Gastrocnemius medialis (tissue), 4 donors: Measurements from ENCODE around the gene RNU6-9. TPM values are rescaled to one million over a fixed set of nuclear protein-coding genes. Genes with fewer than 3 reads are reported as not detected.

Source experiments
- ATAC-seq, 2 donors: fragments of 150-250 bp; one replicate each; pipeline ENCODE4 v1.9.1; 2016
- DNase-seq, 2 donors: peaks; one replicate each; pipeline ENCODE4 v3.0.0-alpha.2; 2019
- H3K27ac ChIP-seq, 4 donors: fragments of 200-600 bp; sonication (generic); 1 replicate in 1 of 4; 2 replicates in 3 of 4; pipeline ENCODE4 v1.5.1; 2016 to 2018; ENCODE audit warnings: mild to moderate bottlenecking in 2 of 4, moderate library complexity in 1 of 4
- H3K27me3 ChIP-seq, 3 donors: fragments of 200-600 bp; sonication (generic) in 2 of 3; 1 replicate in 1 of 3; 2 replicates in 2 of 3; pipeline versions ENCODE4 v1.5.1 to v1.6.0; 2016 to 2019; ENCODE audit warnings: mild to moderate bottlenecking in 1 of 3, moderate library complexity in 1 of 3
- H3K36me3 ChIP-seq, 2 donors: fragments of 200-600 bp; sonication (generic) in 1 of 2; one replicate each; pipeline ENCODE4 v1.5.1; 2017 to 2018
- H3K4me1 ChIP-seq, 2 donors: fragments of 200-600 bp; sonication (generic) in 1 of 2; one replicate each; pipeline ENCODE4 v1.5.1; 2016 to 2017; ENCODE audit warnings: mild to moderate bottlenecking in 2 of 2
- H3K4me3 ChIP-seq, 4 donors: fragments of 200-600 bp; sonication (generic) in 3 of 4; 1 replicate in 1 of 4; 2 replicates in 3 of 4; pipeline ENCODE4 v1.5.1; 2016 to 2019; ENCODE audit warnings: mild to moderate bottlenecking in 2 of 4
- H3K9me3 ChIP-seq, 3 donors: fragments of 200-600 bp; sonication (generic) in 2 of 3; 1 replicate in 1 of 3; 2 replicates in 2 of 3; pipeline ENCODE4 v1.5.1; 2016 to 2019
- CTCF ChIP-seq, 5 experiments: fragments of 450-650 bp in 3 of 5; fragments of 200-600 bp in 2 of 5; sonication (generic) in 2 of 5; IDR thresholded peaks in 4 of 5; conservative IDR thresholded peaks in 1 of 5; 1 replicate in 4 of 5; 2 replicates in 1 of 5; pipeline ENCODE4 v1.5.1; 2016 to 2019; ENCODE audit warnings: antibody characterized with exemption in 5 of 5, mild to moderate bottlenecking in 3 of 5, moderate library complexity in 3 of 5
- POLR2A ChIP-seq, 2 donors: fragments of 450-650 bp; IDR thresholded peaks; one replicate each; pipeline ENCODE4 v1.6.1; 2017; ENCODE audit warnings: antibody characterized with exemption in 2 of 2, mild to moderate bottlenecking in 2 of 2, moderate library complexity in 2 of 2
- in situ Hi-C, 4 donors: fragments of 200-750 bp; cut with MboI; loops; one replicate each; pipeline versions ENCODE4 v1.15.0 to v1.8.0; 2017; ENCODE audit warnings: low sequenced_read_pairs in 4 of 4
- intact Hi-C: fragments of 100-400 bp; cut with DNase I; formaldehyde crosslinking; loops from one replicate; pipeline ENCODE4 v1.15.1; 2023; ENCODE audit warnings: low total_unique reads
- total RNA-seq, 4 donors: library from RNA; depleted of rRNA; stranded (reverse); fragments of >200 nt; gene quantifications; one replicate each; pipeline versions ENCODE4 v1.1.0 to v1.2.3, GENCODE V29; 2016

Gene RNU6-9
- total RNA-seq = not detected

- peaks cover 0 to 9% of the 10 kb centered on the region in 2 donors for H3K4me1 ChIP-seq
- DNase-seq (peak; percentile 85 to 92), ATAC-seq (peak; percentile 98 to 99)
- intact Hi-C loops = loop anchor here (1.0 kb wide), 2 partner anchors 20 to 96 kb away; partner anchors contain the start of genes PTBP1 and R3HDM4
- TF ChIP-seq CTCF (IDR thresholded peaks at IDR 0.05 in 4 of 5, conservative IDR thresholded peaks at IDR 0.05 in 1 of 5) (peak in 1 of 5 experiments; percentile 6), POLR2A (IDR thresholded peaks at IDR 0.05) (peak; percentile 61 to 69)
- in situ Hi-C loops = no loop called here
- peak within 1 kb of the TSS; percentile 81 to 91 (median 88) for H3K27ac ChIP-seq
- H3K27me3 ChIP-seq = no peaks in the 10 kb centered on the region
- H3K9me3 ChIP-seq = no peaks in the 10 kb centered on the region
- peaks cover 0 to 13% of the 10 kb centered on the region in 2 donors for H3K36me3 ChIP-seq
- peak within 1 kb of the TSS; percentile 73 to 84 (median 75) for H3K4me3 ChIP-seq
Measured at GRCh38 chr19:892894-893689, at the start of gene RNU6-9, which contains the start of gene MED16. TSS of gene RNU6-9 (plus strand) at chr19:893484. TSS of gene MED16 (minus strand) at chr19:893187. CDS start at chr19:891131, 2,056 bp downstream.

- no peak for TF ChIP-seq POLR2A (IDR thresholded peaks at IDR 0.05)
- no peak for TF ChIP-seq CTCF (IDR thresholded peaks at IDR 0.05 in 4 of 5, conservative IDR thresholded peaks at IDR 0.05 in 1 of 5)
- no peaks in the 10 kb centered on the region for H3K36me3 ChIP-seq
- ATAC-seq = no peak
- peak overlapping the region in 1 of 4 donors; percentile 13 for H3K4me3 ChIP-seq
- H3K9me3 ChIP-seq = no peaks in the 10 kb centered on the region
- no peak overlapping the region for H3K27ac ChIP-seq
- in situ Hi-C loops (no loop called here), intact Hi-C loops (no loop called here)
- peaks cover 67 to 76% (median 75%) of the 10 kb centered on the region in 3 donors for H3K27me3 ChIP-seq
- H3K4me1 ChIP-seq = peaks cover 0 to 8% of the 10 kb centered on the region in 2 donors
- no peak for DNase-seq
Measured at GRCh38 chr19:843836-844545, 49.3 kb upstream of the RNU6-9 start.

- peaks cover 66 to 78% (median 71%) of the 10 kb centered on the region in 3 donors for H3K27me3 ChIP-seq
- H3K36me3 ChIP-seq = no peaks in the 10 kb centered on the region
- H3K4me3 ChIP-seq = no peak overlapping the region
- ATAC-seq (no peak), DNase-seq (no peak)
- no peak overlapping the region for H3K27ac ChIP-seq
- TF ChIP-seq CTCF (IDR thresholded peaks at IDR 0.05 in 4 of 5, conservative IDR thresholded peaks at IDR 0.05 in 1 of 5) (no peak), POLR2A (IDR thresholded peaks at IDR 0.05) (no peak)
- intact Hi-C loops (no loop called here), in situ Hi-C loops (no loop called here)
- H3K4me1 ChIP-seq = peaks cover 0 to 8% of the 10 kb centered on the region in 2 donors
- no peaks in the 10 kb centered on the region for H3K9me3 ChIP-seq
Measured at GRCh38 chr19:844546-844971, 48.7 kb upstream of the RNU6-9 start.

GRCh38 chr19:845707-846521 is 47.4 kb upstream of the RNU6-9 start:
- peaks cover 0 to 12% of the 10 kb centered on the region in 2 donors for H3K4me1 ChIP-seq
- intact Hi-C loops (no loop called here), in situ Hi-C loops (no loop called here)
- H3K9me3 ChIP-seq = no peaks in the 10 kb centered on the region
- DNase-seq (no peak), ATAC-seq (no peak)
- H3K36me3 ChIP-seq = no peaks in the 10 kb centered on the region
- TF ChIP-seq CTCF (IDR thresholded peaks at IDR 0.05 in 4 of 5, conservative IDR thresholded peaks at IDR 0.05 in 1 of 5) (no peak), POLR2A (IDR thresholded peaks at IDR 0.05) (no peak)
- H3K4me3 ChIP-seq = no peak overlapping the region
- H3K27me3 ChIP-seq = peaks cover 62 to 68% (median 64%) of the 10 kb centered on the region in 3 donors
- H3K27ac ChIP-seq = no peak overlapping the region
